ENCODE data around the gene XPO6.

- TF ChIP-seq YY1 (IDR thresholded peaks at IDR 0.05; ENCODE audit: low read depth) (no peak), CTCF (IDR thresholded peaks at IDR 0.05) (no peak), RCOR1 (IDR thresholded peaks at IDR 0.05; ENCODE audit: low read length) (no peak), MAX (IDR thresholded peaks at IDR 0.05; ENCODE audit: low read depth) (no peak), MXI1 (IDR thresholded peaks at IDR 0.05; ENCODE audit: low read depth, low read length) (no peak), ZBTB33 (IDR thresholded peaks at IDR 0.05; ENCODE audit: borderline replicate concordance, low read depth) (no peak), NFIC (IDR thresholded peaks at IDR 0.05; ENCODE audit: borderline replicate concordance) (no peak), EP300 (IDR thresholded peaks at IDR 0.05; ENCODE audit: borderline replicate concordance in 1 of 2, low read depth in 1 of 2, low read length in 1 of 2) (no peak)
Measured at GRCh38 chr16:28254158-28254557, 42.4 kb upstream of the XPO6 start.
